Measurements from ENCODE around the gene CNPY4. TPM values are rescaled to one million over a fixed set of nuclear protein-coding genes. Genes with fewer than 3 reads are reported as not detected.

The CNPY4 gene
- total RNA-seq, 1 experiment from 2014 or later, result 10.4 TPM

- Histone ChIP-seq H4K8ac (replicated peaks; ENCODE audit: insufficient read length, low read depth, low read length) (no peak overlapping the region), H3K4me1 (ENCODE audit: insufficient read depth, low read length) (peaks cover 7% of the 10 kb centered on the region), H2AK5ac (ENCODE audit: insufficient read length, low read length) (no peak overlapping the region), H3K56ac (ENCODE audit: insufficient read length, low read depth, low read length) (no peak overlapping the region), H3T11ph (ENCODE audit: low read length) (no peak overlapping the region), H3K18ac (ENCODE audit: insufficient read length, low read depth, low read length) (no peak overlapping the region), H3K9ac (ENCODE audit: extremely low read depth, insufficient read length, low read length) (no peak overlapping the region), H2BK15ac (ENCODE audit: low read depth, low read length) (no peak overlapping the region), H4K20me1 (ENCODE audit: control insufficient read depth, insufficient read depth, insufficient read length) (no peaks in the 10 kb centered on the region), H4K91ac (ENCODE audit: insufficient read length, low read depth, low read length) (no peak overlapping the region), H2BK20ac (ENCODE audit: low read depth, low read length, poor library complexity, severe bottlenecking) (no peak overlapping the region), H3K79me2 (ENCODE audit: insufficient read depth, low read length) (no peaks in the 10 kb centered on the region), H3K27ac (ENCODE audit: insufficient read length, low read depth, low read length) (no peak overlapping the region), H4K5ac (ENCODE audit: insufficient read length, low read depth, low read length) (no peak overlapping the region), H3K4ac (ENCODE audit: low read depth, low read length) (no peak overlapping the region), H2BK12ac (ENCODE audit: insufficient read length, low read depth, low read length) (no peak overlapping the region), H3K27me3 (ENCODE audit: insufficient read depth, low read length) (no peaks in the 10 kb centered on the region; the same call in 1 of the 2 replicates), H3K14ac (ENCODE audit: insufficient read depth, low read length) (no peak overlapping the region), H3K79me1 (ENCODE audit: insufficient read depth, low read depth, low read length, poor library complexity, severe bottlenecking) (no peaks in the 10 kb centered on the region), H3K23me2 (ENCODE audit: insufficient read length, low read depth, low read length, poor library complexity, severe bottlenecking) (peaks cover 7% of the 10 kb centered on the region), H3K23ac (ENCODE audit: insufficient read length, low read depth, low read length) (no peak overlapping the region), H3K9me3 (ENCODE audit: control insufficient read depth, low read depth, low read length) (no peaks in the 10 kb centered on the region), H2BK5ac (ENCODE audit: insufficient read length, low read length) (no peak overlapping the region), H2BK120ac (ENCODE audit: low read depth, low read length, poor library complexity, severe bottlenecking) (no peak overlapping the region), H3K4me2 (ENCODE audit: insufficient read depth, insufficient read length, low read length) (no peak overlapping the region), H2AFZ (ENCODE audit: low read length) (no peak overlapping the region)
- DNase-seq, result peak; percentile 55
- H3K36me3 Mint-ChIP-seq (ENCODE audit: insufficient read depth in 1 of 3, low read depth in 3 of 3), result no peaks in the 10 kb centered on the region; a peak in 1 of 7 replicates
- peaks cover 23% of the 10 kb centered on the region for H3K27me3 Mint-ChIP-seq (ENCODE audit: low read depth)
- no peak overlapping the region; a peak in 1 of 5 replicates for H3K4me3 Mint-ChIP-seq
- no peak overlapping the region for H3K27ac Mint-ChIP-seq
- TF ChIP-seq CTCF (conservative IDR thresholded peaks at IDR 0.05), result no peak
- no peaks in the 10 kb centered on the region; a peak in 1 of 5 replicates for H3K9me3 Mint-ChIP-seq
- H3K4me1 Mint-ChIP-seq, result peaks cover 22 to 32% of the 10 kb centered on the region in 2 experiments
- no CpG with 5 or more reads among the region's 6 CpGs for WGBS (ENCODE audit: extremely low coverage, insufficient read length, low lambda C conversion rate)
Observed at GRCh38 chr7:100163006-100163531, 43.6 kb downstream of the CNPY4 start.

All from H9 (cell line).